ENCODE results near the gene RFX8. TPM values are rescaled to one million over a fixed set of nuclear protein-coding genes. Genes with fewer than 3 reads are reported as not detected.

RFX8 gene
- total RNA-seq, 4 donors from 2014 or later = 0.27 TPM; not detected in 3

- peaks cover 0 to 14% (median 7%) of the 10 kb centered on the region in 3 donors for H3K27me3 ChIP-seq
- H3K4me1 ChIP-seq = no peaks in the 10 kb centered on the region
- no peaks in the 10 kb centered on the region for H3K9me3 ChIP-seq
- DNase-seq (no peak), ATAC-seq (no peak)
- no peak overlapping the region for H3K27ac ChIP-seq
- TF ChIP-seq CTCF (IDR thresholded peaks at IDR 0.05 in 4 of 5, conservative IDR thresholded peaks at IDR 0.05 in 1 of 5) (no peak), POLR2A (IDR thresholded peaks at IDR 0.05) (no peak)
- intact Hi-C loops (cut with DNase I; ENCODE audit: low total_unique reads) (no loop called here), in situ Hi-C loops (cut with MboI; ENCODE audit: low sequenced_read_pairs in 4 of 4) (loop anchor here in 1 of 4 donors (25.0 kb wide), 1 partner anchor 435 kb away; no protein-coding TSS in a partner anchor)
- H3K36me3 ChIP-seq = no peaks in the 10 kb centered on the region
- H3K4me3 ChIP-seq = no peak overlapping the region
Measured at GRCh38 chr2:101401906-101402305, 73.0 kb downstream of the RFX8 start.

GRCh38 chr2:101401326-101401665, 73.6 kb downstream of the RFX8 start:
- Histone ChIP-seq H3K36me3 (no peaks in the 10 kb centered on the region), H3K4me1 (no peaks in the 10 kb centered on the region), H3K4me3 (no peak overlapping the region), H3K9me3 (no peaks in the 10 kb centered on the region), H3K27me3 (peaks cover 0 to 18% (median 7%) of the 10 kb centered on the region in 3 donors), H3K27ac (no peak overlapping the region)
- in situ Hi-C loops (cut with MboI; ENCODE audit: low sequenced_read_pairs in 4 of 4) (loop anchor here in 1 of 4 donors (25.0 kb wide), 1 partner anchor 436 kb away; no protein-coding TSS in a partner anchor), intact Hi-C loops (cut with DNase I; ENCODE audit: low total_unique reads) (no loop called here)
- ATAC-seq (no peak), DNase-seq (no peak)
- TF ChIP-seq POLR2A (IDR thresholded peaks at IDR 0.05) = no peak
- no peak for TF ChIP-seq CTCF (IDR thresholded peaks at IDR 0.05 in 4 of 5, conservative IDR thresholded peaks at IDR 0.05 in 1 of 5)

- no peak overlapping the region for H3K27ac ChIP-seq
- no peaks in the 10 kb centered on the region for H3K9me3 ChIP-seq
- no peak for DNase-seq
- H3K36me3 ChIP-seq = no peaks in the 10 kb centered on the region
- in situ Hi-C loops (cut with MboI; ENCODE audit: low sequenced_read_pairs in 4 of 4) = loop anchor here in 1 of 4 donors (25.0 kb wide), 1 partner anchor 437 kb away; no protein-coding TSS in a partner anchor
- H3K27me3 ChIP-seq = peaks cover 0 to 19% (median 7%) of the 10 kb centered on the region in 3 donors
- intact Hi-C loops (cut with DNase I; ENCODE audit: low total_unique reads) = no loop called here
- no peaks in the 10 kb centered on the region for H3K4me1 ChIP-seq
- no peak for TF ChIP-seq CTCF (IDR thresholded peaks at IDR 0.05 in 4 of 5, conservative IDR thresholded peaks at IDR 0.05 in 1 of 5)
- no peak for TF ChIP-seq POLR2A (IDR thresholded peaks at IDR 0.05)
- ATAC-seq = no peak
- no peak overlapping the region for H3K4me3 ChIP-seq
Measured at GRCh38 chr2:101400506-101401325, 74.2 kb downstream of the RFX8 start.

GRCh38 chr2:101400048-101400447, 74.9 kb downstream of the RFX8 start:
- H3K9me3 ChIP-seq = no peaks in the 10 kb centered on the region
- DNase-seq = no peak
- H3K36me3 ChIP-seq = no peaks in the 10 kb centered on the region
- H3K27me3 ChIP-seq = peaks cover 0 to 19% (median 7%) of the 10 kb centered on the region in 3 donors
- intact Hi-C loops (cut with DNase I; ENCODE audit: low total_unique reads) = no loop called here
- H3K4me3 ChIP-seq = no peak overlapping the region
- TF ChIP-seq CTCF (IDR thresholded peaks at IDR 0.05 in 4 of 5, conservative IDR thresholded peaks at IDR 0.05 in 1 of 5) (no peak), POLR2A (IDR thresholded peaks at IDR 0.05) (no peak)
- ATAC-seq = no peak
- no peaks in the 10 kb centered on the region for H3K4me1 ChIP-seq
- in situ Hi-C loops (cut with MboI; ENCODE audit: low sequenced_read_pairs in 4 of 4) = loop anchor here in 1 of 4 donors (25.0 kb wide), 1 partner anchor 437 kb away; no protein-coding TSS in a partner anchor
- no peak overlapping the region for H3K27ac ChIP-seq

Data from gastrocnemius medialis (tissue), 4 donors.